AG04450 (cell line): ENCODE data around the gene PRDM10. TPM values are rescaled to one million over a fixed set of nuclear protein-coding genes. Genes with fewer than 3 reads are reported as not detected.
A peak's percentile ranks its signal among the peaks of the same experiment; 100 is the strongest.

Source experiments
- CTCF ChIA-PET: fragments of 300-600, 350-600 bp; formaldehyde crosslinking; extraction: SDS; loops from one replicate; lab custom pipeline; 2022; ENCODE audit warnings: antibody characterized with exemption, inconsistent platforms; lab: Charles Lee
- POLR2A ChIA-PET: fragments of 350-600 bp; formaldehyde crosslinking; extraction: SDS; loops from one replicate; lab custom pipeline; 2021; ENCODE audit warnings: antibody characterized with exemption, inconsistent platforms; lab: Yijun Ruan, JAX
- DNase-seq: peaks from one replicate; pipeline ENCODE4 v3.0.0-alpha.2; 2011; ENCODE audit warnings: low read depth, low spot score
- H3K27ac ChIP-seq: one replicate; pipeline ENCODE4 v1.5.1; 2012; ENCODE audit warnings: low read depth, low read length, control low read depth
- H3K27me3 ChIP-seq: one replicate; pipeline ENCODE4 v1.6.0; 2012; ENCODE audit warnings: low read length; ENCODE audit not compliant: control insufficient read depth, insufficient read depth
- H3K4me3 ChIP-seq: 2 replicates; pipeline ENCODE4 v1.5.1; 2011; ENCODE audit warnings: mild to moderate bottlenecking, low read depth, low read length, control low read depth
- H3K9me3 ChIP-seq: 2 replicates; pipeline ENCODE4 v1.5.1; 2012; ENCODE audit warnings: low read length; ENCODE audit not compliant: control insufficient read depth, insufficient read depth
- polyA plus RNA-seq: library from polyadenylated mRNA; depleted of rRNA; stranded (reverse); fragments of >200 nt; gene quantifications from 2 replicates; pipeline ENCODE4 v1.2.3, GENCODE V29; 2011
- TF ChIP-seq, protein P1 (sequence below): IDR thresholded peaks from 2 replicates; pipeline ENCODE4 v1.5.1; 2011; ENCODE audit warnings: low read depth, low read length, control low read depth, inconsistent platforms

The PRDM10 gene
- polyA plus RNA-seq, 1 experiment = 3.9 TPM

GRCh38 chr11:130047141-130047540 lies 44.5 kb upstream of the PRDM10 start:
- TF ChIP-seq, protein P1, sequence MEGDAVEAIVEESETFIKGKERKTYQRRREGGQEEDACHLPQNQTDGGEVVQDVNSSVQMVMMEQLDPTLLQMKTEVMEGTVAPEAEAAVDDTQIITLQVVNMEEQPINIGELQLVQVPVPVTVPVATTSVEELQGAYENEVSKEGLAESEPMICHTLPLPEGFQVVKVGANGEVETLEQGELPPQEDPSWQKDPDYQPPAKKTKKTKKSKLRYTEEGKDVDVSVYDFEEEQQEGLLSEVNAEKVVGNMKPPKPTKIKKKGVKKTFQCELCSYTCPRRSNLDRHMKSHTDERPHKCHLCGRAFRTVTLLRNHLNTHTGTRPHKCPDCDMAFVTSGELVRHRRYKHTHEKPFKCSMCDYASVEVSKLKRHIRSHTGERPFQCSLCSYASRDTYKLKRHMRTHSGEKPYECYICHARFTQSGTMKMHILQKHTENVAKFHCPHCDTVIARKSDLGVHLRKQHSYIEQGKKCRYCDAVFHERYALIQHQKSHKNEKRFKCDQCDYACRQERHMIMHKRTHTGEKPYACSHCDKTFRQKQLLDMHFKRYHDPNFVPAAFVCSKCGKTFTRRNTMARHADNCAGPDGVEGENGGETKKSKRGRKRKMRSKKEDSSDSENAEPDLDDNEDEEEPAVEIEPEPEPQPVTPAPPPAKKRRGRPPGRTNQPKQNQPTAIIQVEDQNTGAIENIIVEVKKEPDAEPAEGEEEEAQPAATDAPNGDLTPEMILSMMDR = no peak
- DNase-seq = no peak
- H3K9me3 ChIP-seq = no peaks in the 10 kb centered on the region; the same call in 1 of the 2 replicates
- H3K4me3 ChIP-seq = no peak overlapping the region
- no peak overlapping the region for H3K27ac ChIP-seq
- POLR2A ChIA-PET = interaction anchor here (0.6 to 0.7 kb wide), 2 partner anchors 45 to 166 kb away, joined by 3 to 5 read pairs; partner anchors contain the start of gene PRDM10
- no peaks in the 10 kb centered on the region for H3K27me3 ChIP-seq
- CTCF ChIA-PET = interaction anchor here (0.6 kb wide), 1 partner anchor 45 kb away, joined by 9 read pairs; the partner anchor contains the start of gene PRDM10

GRCh38 chr11:130043575-130043974 lies 40.9 kb upstream of the PRDM10 start:
- no peak for DNase-seq
- CTCF ChIA-PET = no interaction called here

DNA sequence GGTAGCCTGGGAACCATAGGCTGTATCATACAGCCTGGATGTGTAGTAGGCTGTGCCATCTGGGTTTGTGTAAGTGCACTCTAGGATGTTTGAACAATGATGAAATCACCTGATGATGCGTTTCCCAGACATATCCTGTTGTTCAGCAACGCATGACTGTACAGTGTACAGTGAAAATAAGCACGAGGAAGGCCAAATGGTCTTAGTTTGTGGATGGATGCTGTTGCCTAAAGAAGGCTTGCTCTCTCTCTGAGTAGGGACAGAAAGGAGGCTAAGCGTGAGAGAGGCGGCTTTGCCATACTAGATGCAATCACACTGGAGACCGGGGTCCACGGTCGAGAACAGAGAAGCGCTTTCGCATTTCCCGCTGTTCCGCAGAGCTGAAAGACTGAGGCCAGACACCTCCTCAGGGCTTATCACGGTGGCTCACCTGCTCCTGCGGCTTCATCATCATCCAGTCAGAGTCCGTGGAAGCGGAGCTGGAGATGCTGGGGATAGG lies 39.5 kb upstream of the PRDM10 start:
- peak; percentile 89 for DNase-seq
- Histone ChIP-seq H3K4me3 (no peak overlapping the region), H3K27me3 (no peaks in the 10 kb centered on the region), H3K27ac (peak overlapping the region; percentile 73), H3K9me3 (peaks cover 8% of the 10 kb centered on the region; the same call in 1 of the 2 replicates)
- TF ChIP-seq, protein P1 = no peak
- CTCF ChIA-PET = no interaction called here
- POLR2A ChIA-PET = no interaction called here

More at GRCh38 chr11:130043575-130043974, 40.9 kb upstream of the PRDM10 start:
- no peak overlapping the region for H3K4me3 ChIP-seq
- H3K27ac ChIP-seq = no peak overlapping the region
- H3K9me3 ChIP-seq = peaks cover 8% of the 10 kb centered on the region; the same call in 1 of the 2 replicates
- POLR2A ChIA-PET = no interaction called here
- TF ChIP-seq, protein P1 = no peak
- no peaks in the 10 kb centered on the region for H3K27me3 ChIP-seq

- TF ChIP-seq, protein P1 = no peak
- Histone ChIP-seq H3K27ac (no peak overlapping the region), H3K27me3 (no peaks in the 10 kb centered on the region), H3K9me3 (peaks cover 8% of the 10 kb centered on the region; the same call in 1 of the 2 replicates), H3K4me3 (no peak overlapping the region)
- no peak for DNase-seq
- ChIA-PET CTCF (no interaction called here), POLR2A (no interaction called here)
These were observed 37.8 kb upstream of the PRDM10 start for GRCh38 chr11:130040281-130040940.
